Stimulated activated CD8-positive, alpha-beta memory T cell treated with anti-CD3 and anti-CD28 coated beads, Interleukin-7, amount 100 ng/mL, for 1 hour (primary cell): ENCODE results near the gene GBE1.
"Not testable (repeated sequence)": the region's sequence is repeated elsewhere in the genome, so short reads cannot be mapped to it uniquely, and the experiment has no call there.

Experiments
- DNase-seq, 2 donors: peaks; one replicate each; pipeline ENCODE4 v3.0.0-alpha.2; 2020; ENCODE audit warnings: low read depth in 2 of 2

GBE1 gene

GRCh38 chr3:81531263-81531662, 230.2 kb downstream of the GBE1 start:
- DNase-seq: no peak

DNA sequence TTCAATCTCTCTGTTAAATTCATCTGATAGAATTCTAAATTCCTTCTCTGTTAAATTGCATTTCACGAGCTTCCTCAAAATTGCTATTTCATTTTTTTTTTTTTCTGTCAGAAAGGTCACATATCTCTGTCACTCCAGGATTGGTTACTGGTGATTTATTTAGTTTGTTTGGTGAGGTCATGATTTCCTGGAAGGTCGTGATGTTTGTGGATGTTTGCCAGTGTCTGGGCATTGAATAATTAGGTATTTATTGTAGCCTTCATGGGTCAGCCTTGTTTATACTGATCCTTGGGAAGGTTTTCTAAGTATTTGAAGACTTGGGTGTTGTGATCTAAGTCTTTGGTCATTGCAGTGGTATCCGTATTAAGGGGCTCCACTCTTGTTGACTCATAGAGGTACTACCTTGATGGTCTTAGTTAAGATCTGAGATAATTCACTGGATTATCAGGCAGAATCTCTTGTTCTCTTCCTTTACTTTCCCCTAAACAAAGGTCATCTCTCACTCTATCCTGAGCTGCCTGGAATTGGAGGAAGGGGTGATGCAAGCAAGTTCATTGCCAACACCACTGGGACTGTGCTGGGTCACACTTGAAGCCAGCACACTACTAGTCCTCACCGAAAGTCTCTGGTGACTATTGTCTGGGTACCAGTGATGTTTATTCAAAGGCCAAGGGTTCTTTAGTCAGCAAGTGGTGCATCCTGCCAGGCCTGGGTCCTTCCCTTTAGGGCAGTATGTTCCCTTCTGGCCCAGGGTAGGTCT, 231.1 kb downstream of the GBE1 start:
- no peak for DNase-seq

- DNase-seq: no peak
Observed at GRCh38 chr3:81521855-81522254, 239.6 kb downstream of the GBE1 start.

DNA sequence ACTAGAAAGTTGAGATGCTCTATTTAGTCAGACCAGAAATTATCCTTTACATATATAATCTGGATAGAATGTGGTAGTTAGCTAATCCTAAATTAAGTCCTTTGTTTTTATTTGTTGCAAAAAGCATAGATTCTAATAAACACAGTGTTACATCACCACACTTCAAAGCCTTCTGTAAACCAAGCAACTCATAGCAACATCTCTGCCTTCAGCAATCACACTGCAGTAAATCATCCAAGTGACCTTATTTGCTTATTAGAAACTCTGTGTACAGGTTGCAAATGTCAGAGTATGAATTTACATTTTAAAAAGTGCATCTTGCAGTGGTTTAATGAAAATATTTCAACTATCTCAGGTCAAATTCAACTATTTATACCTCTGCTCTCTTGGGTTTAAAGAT, 242.5 kb downstream of the GBE1 start:
- DNase-seq: no peak

GRCh38 chr3:81516042-81516441, 245.4 kb downstream of the GBE1 start:
- no peak for DNase-seq

DNA sequence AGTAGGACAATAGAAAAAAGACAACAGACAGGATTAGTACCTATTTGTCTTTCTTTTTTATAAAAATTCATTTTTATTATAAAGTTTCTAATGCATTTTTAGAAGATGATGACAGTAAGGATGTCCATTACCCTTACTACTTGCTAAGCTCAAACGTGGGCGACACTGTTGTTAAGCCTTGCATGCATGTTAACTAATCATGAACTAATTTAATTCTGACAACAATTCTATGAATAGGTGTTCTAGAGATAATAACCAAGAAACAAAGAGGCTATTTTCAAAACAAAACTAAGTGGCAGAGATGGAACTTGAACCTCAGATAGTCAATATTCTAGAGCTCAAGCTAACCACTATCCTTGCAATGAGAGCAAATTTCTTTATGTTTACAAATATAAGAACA, 247.9 kb downstream of the GBE1 start:
- no peak for DNase-seq

GRCh38 chr3:81503026-81503425, 258.4 kb downstream of the GBE1 start:
- DNase-seq: no peak

GRCh38 chr3:81502236-81502635, 259.2 kb downstream of the GBE1 start:
- DNase-seq: no peak

- no peak for DNase-seq
Observed at GRCh38 chr3:81500039-81500438, 261.4 kb downstream of the GBE1 start.

DNA sequence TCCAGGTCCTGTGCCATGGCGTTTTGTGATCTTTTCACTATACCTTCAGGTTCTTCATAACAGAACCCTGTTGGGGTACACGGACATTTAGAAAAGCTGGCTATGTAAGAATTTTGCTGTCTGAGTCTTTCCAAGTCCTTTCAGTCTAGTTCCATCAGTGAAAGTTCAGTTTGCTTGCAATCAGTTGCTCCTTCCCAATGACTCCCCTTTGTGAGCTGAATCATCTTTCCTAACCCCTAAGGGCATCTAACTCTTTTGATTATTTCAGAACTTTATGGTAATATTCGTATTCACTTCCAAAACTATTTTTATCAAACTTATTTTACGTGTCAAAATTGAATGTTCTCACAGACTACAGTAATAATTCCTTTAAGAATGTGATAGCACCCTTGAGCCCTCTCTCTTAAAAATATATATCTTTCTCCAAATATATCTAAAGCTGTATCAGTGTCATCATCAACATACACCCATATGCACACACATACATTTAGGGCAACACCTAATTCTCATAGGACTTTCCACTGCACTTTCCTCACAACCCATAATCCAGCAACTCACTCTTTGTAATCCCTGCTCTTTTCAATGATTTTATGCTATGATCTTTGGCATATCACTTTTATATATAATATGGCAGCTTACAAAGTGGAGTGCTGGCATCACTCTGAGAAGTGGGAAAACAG, 263.7 kb downstream of the GBE1 start:
- DNase-seq: no peak

- no peak for DNase-seq
Observed at GRCh38 chr3:81496407-81497104, 264.9 kb downstream of the GBE1 start.

GRCh38 chr3:81492471-81492870, 269.0 kb downstream of the GBE1 start:
- DNase-seq: not testable (repeated sequence)

DNA sequence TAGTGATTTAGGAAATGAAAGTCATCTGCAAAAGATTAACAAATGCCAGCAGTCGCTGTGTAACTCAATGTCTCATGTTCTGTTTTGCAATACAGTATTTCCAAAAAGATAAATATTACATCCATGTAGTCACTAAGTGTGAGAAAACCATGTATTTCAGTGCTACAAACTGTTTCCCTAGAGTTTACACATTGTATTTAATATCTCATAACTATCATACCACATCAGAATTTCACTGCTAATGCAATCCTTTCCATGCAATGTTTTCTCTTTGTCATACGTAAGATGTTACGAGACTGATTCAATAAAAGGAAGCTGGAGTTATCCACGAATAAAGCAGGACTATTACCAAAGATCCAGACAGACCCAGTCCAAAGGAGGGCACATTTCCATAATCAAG, 269.4 kb downstream of the GBE1 start:
- no peak for DNase-seq

DNA sequence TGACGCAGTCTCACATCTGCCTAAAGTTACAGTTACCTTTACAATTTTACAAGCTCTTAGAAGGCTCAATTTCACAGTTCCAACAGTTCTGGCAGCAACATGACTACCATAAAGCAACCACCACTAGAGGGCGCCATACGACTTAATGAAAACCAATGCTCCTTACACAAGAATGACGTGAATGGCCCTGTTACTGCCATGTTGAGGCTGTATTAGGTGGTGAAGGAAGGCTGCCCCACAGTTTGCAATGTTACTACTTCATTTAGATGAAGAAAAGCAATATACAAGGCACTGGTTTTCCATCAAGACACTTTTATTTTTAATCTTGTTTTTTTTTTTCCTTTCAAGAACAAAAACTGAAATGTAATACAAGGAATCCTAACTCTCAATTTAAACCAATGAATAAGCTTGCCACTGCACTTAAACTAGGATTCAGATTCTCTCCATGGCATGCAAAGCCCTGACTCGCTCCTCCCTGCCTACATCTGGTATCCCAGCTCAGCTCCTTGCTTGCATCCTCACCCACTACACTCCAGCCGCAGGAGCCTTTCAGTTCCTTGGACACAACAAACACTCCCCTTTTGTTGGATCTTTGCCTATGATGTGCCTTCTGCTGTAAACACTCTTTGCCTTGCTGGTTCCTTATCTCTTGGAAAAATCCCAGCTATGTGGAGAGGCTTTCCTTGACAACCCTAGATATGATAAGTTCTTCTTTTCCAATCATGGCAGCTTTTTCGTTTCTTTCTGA, 270.7 kb downstream of the GBE1 start:
- DNase-seq: peak; percentile 21 to 63

- DNase-seq: no peak
Observed at GRCh38 chr3:81485444-81485865, 276.0 kb downstream of the GBE1 start.

DNA sequence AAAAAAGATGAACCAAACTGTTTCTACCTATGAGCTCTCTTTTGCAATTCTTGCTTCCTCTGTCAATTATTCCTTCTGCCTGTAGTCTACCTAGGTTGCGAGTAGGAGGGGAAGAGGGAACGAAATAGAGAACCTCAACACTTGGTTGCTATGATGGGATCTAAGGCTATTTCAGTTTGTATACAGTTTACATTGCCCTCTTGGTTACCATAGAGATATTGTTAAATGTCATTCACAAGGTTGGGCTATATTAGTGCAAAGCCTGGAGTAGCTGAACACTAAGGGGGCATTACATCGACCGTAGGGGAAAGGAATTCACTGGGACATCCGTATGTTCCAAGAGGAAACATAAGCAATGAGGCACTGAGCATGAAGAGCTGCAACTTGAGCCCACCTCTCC, 276.9 kb downstream of the GBE1 start:
- no peak for DNase-seq

DNA sequence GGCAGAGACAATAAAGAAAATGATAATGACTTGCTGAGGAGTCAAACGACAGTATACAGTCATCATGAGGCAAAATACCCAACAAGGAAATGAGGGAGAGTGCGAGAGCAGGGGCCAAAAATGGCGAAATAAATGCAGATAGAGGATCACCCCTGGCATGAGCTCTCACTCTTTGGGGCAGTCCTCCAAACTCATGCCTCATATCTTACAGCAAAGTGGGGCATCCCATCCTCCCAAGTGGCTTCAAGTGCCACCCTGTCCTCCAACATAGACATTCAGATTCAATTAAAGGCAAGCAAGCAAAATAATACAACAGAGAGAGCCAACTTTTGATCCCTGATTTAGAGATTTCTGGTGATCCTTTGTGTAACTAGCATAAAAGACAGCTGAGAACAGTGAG, 278.4 kb downstream of the GBE1 start:
- DNase-seq: no peak

GRCh38 chr3:81477740-81478139, 283.7 kb downstream of the GBE1 start:
- no peak for DNase-seq

GRCh38 chr3:81476692-81477091, 284.8 kb downstream of the GBE1 start:
- no peak for DNase-seq

- DNase-seq: no peak
Observed at GRCh38 chr3:81472600-81473362, 288.7 kb downstream of the GBE1 start.

GRCh38 chr3:81470524-81471278, 290.7 kb downstream of the GBE1 start:
- DNase-seq: no peak
